ENCODE measurements around the gene TFG.

DNA sequence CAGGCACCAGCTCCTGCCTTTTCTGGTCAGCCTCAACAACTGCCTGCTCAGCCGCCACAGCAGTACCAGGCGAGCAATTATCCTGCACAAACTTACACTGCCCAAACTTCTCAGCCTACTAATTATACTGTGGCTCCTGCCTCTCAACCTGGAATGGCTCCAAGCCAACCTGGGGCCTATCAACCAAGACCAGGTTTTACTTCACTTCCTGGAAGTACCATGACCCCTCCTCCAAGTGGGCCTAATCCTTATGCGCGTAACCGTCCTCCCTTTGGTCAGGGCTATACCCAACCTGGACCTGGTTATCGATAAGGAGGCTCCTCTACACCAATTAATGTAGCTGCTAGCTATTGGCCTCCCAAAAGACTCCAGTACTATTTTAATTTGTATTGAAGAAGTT, 38.9 kb downstream of the TFG start:
- TF ChIP-seq, protein P1, sequence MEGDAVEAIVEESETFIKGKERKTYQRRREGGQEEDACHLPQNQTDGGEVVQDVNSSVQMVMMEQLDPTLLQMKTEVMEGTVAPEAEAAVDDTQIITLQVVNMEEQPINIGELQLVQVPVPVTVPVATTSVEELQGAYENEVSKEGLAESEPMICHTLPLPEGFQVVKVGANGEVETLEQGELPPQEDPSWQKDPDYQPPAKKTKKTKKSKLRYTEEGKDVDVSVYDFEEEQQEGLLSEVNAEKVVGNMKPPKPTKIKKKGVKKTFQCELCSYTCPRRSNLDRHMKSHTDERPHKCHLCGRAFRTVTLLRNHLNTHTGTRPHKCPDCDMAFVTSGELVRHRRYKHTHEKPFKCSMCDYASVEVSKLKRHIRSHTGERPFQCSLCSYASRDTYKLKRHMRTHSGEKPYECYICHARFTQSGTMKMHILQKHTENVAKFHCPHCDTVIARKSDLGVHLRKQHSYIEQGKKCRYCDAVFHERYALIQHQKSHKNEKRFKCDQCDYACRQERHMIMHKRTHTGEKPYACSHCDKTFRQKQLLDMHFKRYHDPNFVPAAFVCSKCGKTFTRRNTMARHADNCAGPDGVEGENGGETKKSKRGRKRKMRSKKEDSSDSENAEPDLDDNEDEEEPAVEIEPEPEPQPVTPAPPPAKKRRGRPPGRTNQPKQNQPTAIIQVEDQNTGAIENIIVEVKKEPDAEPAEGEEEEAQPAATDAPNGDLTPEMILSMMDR (conservative IDR thresholded peaks at IDR 0.05) = no peak
- no peak for TF ChIP-seq EZH2 (IDR thresholded peaks at IDR 0.05; ENCODE audit: low read depth)

All from PC-9 (cell line).